Measurements from ENCODE around the gene BLNK. TPM values are rescaled to one million over a fixed set of nuclear protein-coding genes. Genes with fewer than 3 reads are reported as not detected.

Gene BLNK
- total and polyA plus RNA-seq, 2 experiments from 2014 or later: 0.32 TPM; not detected in 1

DNA sequence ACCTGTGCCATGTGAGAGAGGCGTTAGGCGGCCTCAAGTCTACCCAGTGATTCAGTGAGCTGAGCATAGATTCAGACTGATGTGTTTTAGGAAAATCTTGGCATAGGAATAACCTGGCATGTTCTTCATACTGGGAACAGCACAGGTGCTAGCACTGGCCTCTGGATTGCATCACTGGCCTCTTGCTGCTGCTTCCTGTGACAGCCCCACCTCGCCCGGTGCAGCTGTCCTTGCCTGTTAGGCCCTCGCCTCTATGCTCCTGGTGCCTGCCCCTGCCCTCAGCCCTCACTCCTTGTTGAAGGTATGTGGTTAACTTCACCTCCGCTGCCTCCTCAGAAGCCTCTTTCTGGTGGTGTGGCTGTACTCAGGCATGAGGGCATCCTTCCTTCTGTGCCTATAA, 46.2 kb downstream of the BLNK start:
- no peak for DNase-seq (ENCODE audit: low read depth in 1 of 2, low spot score in 1 of 2)
- H3K36me3 ChIP-seq: no peaks in the 10 kb centered on the region
- no peaks in the 10 kb centered on the region for H3K27me3 ChIP-seq
- peaks cover 4% of the 10 kb centered on the region for H3K4me1 ChIP-seq (ENCODE audit: low read depth)
- TF ChIP-seq, protein P1, sequence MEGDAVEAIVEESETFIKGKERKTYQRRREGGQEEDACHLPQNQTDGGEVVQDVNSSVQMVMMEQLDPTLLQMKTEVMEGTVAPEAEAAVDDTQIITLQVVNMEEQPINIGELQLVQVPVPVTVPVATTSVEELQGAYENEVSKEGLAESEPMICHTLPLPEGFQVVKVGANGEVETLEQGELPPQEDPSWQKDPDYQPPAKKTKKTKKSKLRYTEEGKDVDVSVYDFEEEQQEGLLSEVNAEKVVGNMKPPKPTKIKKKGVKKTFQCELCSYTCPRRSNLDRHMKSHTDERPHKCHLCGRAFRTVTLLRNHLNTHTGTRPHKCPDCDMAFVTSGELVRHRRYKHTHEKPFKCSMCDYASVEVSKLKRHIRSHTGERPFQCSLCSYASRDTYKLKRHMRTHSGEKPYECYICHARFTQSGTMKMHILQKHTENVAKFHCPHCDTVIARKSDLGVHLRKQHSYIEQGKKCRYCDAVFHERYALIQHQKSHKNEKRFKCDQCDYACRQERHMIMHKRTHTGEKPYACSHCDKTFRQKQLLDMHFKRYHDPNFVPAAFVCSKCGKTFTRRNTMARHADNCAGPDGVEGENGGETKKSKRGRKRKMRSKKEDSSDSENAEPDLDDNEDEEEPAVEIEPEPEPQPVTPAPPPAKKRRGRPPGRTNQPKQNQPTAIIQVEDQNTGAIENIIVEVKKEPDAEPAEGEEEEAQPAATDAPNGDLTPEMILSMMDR (IDR thresholded peaks at IDR 0.05; ENCODE audit: low read depth, low read length): no peak
- H3K9me3 ChIP-seq (ENCODE audit: low read depth): no peaks in the 10 kb centered on the region
- no peak overlapping the region for H3K4me3 ChIP-seq
- no peak overlapping the region for H3K27ac ChIP-seq

DNA sequence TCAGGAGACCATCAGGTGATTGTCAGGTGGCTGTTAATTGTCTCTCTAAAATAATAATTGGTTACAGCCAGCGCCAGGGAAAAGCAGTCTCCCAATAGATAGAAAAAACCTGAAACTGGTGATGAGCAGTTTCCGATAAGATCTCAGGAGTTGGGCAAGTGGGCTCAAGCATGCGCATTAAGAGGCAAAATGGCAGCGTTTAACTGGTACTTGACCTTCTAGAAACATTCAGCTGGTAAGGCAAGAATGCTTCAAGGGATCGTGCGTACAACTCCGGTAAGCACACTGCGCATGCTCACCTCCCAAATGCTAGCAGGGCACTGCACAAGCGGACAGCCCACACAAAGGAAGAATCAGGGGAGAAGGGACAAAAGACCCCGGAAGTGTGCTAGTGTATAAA, 48.5 kb downstream of the BLNK start:
- TF ChIP-seq, protein P1 (IDR thresholded peaks at IDR 0.05; ENCODE audit: low read depth, low read length): no peak
- Histone ChIP-seq H3K36me3 (no peaks in the 10 kb centered on the region), H3K4me1 (ENCODE audit: low read depth) (no peaks in the 10 kb centered on the region), H3K9me3 (ENCODE audit: low read depth) (no peaks in the 10 kb centered on the region), H3K27ac (no peak overlapping the region), H3K27me3 (no peaks in the 10 kb centered on the region), H3K4me3 (no peak overlapping the region)
- DNase-seq (ENCODE audit: low read depth in 1 of 2, low spot score in 1 of 2): no peak

DNA sequence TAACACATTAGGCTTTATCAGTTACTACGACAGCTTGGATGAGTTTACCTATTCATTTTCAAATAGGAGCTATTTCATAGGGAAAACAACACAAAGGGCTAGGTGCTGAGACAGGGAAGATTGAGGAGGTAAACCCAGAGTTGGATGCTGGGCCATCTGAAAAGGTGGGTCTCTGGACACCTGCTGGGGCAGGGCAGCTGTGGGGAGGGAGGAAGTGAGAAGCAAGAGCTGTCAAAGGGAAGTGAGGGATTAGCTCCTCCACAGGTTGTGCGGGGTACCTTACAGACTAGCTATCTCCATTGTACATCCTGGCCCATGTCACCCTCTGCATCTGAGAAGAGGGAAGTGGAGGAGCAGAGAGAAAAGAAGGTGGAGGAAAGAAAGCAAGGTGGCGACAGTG, 48.9 kb downstream of the BLNK start:
- no peak for DNase-seq (ENCODE audit: low read depth in 1 of 2, low spot score in 1 of 2)
- Histone ChIP-seq H3K27me3 (no peaks in the 10 kb centered on the region), H3K36me3 (no peaks in the 10 kb centered on the region), H3K4me1 (ENCODE audit: low read depth) (no peaks in the 10 kb centered on the region), H3K9me3 (ENCODE audit: low read depth) (no peaks in the 10 kb centered on the region), H3K4me3 (no peak overlapping the region), H3K27ac (no peak overlapping the region)
- TF ChIP-seq, protein P1 (IDR thresholded peaks at IDR 0.05; ENCODE audit: low read depth, low read length): no peak

DNA sequence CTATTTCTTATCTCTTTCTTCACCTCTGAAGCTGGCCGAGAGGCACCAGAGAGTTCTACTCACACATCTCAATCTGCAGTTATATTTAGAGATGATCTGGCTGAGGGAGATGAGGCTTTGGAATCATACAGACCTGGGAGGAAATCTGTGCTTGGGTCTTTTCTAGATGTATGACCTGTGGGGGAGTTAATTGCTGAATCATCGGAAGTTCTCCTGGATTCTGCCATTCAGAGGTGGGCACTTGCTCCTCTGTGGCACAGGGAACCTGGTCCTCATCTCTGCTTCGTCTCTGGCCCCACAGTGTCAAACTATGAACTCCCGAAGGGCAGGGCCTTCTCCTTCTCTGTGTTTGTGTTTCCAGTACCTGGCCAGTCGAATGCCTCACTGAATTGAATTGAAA, 52.5 kb downstream of the BLNK start:
- Histone ChIP-seq H3K27ac (no peak overlapping the region), H3K4me3 (no peak overlapping the region), H3K36me3 (no peaks in the 10 kb centered on the region), H3K9me3 (ENCODE audit: low read depth) (no peaks in the 10 kb centered on the region), H3K27me3 (no peaks in the 10 kb centered on the region), H3K4me1 (ENCODE audit: low read depth) (no peaks in the 10 kb centered on the region)
- DNase-seq (ENCODE audit: low read depth in 1 of 2, low spot score in 1 of 2): no peak
- TF ChIP-seq, protein P1 (IDR thresholded peaks at IDR 0.05; ENCODE audit: low read depth, low read length): no peak

DNA sequence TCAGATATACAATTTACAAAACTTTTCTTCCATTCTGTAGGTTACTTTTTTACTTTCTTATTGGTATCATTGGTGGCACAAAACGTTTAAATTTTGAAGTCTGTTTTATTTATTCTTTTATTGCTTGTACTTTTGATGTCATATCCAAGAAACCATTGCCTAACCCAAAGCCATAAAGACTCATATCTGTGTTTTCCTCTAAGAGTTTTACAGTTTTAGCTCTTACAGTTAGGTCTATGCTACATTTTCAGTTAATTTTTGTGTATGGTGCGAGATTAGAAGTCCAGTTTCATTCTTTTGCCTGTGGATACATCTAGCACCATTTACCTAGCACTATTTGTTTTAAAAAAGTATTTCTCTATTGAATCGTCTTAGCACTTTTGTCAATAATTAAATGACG, 53.7 kb downstream of the BLNK start:
- no peak overlapping the region for H3K4me3 ChIP-seq
- TF ChIP-seq, protein P1 (IDR thresholded peaks at IDR 0.05; ENCODE audit: low read depth, low read length): no peak
- H3K9me3 ChIP-seq (ENCODE audit: low read depth): no peaks in the 10 kb centered on the region
- no peak for DNase-seq (ENCODE audit: low read depth in 1 of 2, low spot score in 1 of 2)
- H3K27ac ChIP-seq: no peak overlapping the region
- no peaks in the 10 kb centered on the region for H3K36me3 ChIP-seq
- H3K27me3 ChIP-seq: no peaks in the 10 kb centered on the region
- H3K4me1 ChIP-seq (ENCODE audit: low read depth): no peaks in the 10 kb centered on the region

DNA sequence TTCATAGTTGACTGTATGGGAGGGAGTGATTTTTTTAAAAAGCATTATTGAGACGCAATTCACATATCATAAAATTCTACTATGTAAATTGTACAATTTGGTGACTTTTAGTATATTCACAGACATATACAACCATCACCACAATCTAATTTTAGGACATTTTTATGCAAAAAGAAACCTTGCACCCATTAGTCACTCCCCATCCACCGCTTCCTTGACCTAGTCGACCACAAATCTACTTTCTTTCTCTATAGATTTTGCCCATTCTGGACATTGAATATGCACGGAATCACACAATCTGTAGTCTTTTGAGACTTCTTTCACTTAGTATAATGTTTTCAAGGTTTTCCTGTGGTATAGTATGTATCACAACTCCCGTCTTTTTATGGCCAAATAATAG, 54.6 kb downstream of the BLNK start:
- no peaks in the 10 kb centered on the region for H3K36me3 ChIP-seq
- H3K4me3 ChIP-seq: no peak overlapping the region
- no peak overlapping the region for H3K27ac ChIP-seq
- no peaks in the 10 kb centered on the region for H3K4me1 ChIP-seq (ENCODE audit: low read depth)
- TF ChIP-seq, protein P1 (IDR thresholded peaks at IDR 0.05; ENCODE audit: low read depth, low read length): no peak
- no peaks in the 10 kb centered on the region for H3K27me3 ChIP-seq
- H3K9me3 ChIP-seq (ENCODE audit: low read depth): no peaks in the 10 kb centered on the region
- no peak for DNase-seq (ENCODE audit: low read depth in 1 of 2, low spot score in 1 of 2)

All from cardiac muscle cell (in vitro differentiated cells and primary cell).